K562 (cell line): ENCODE results near the gene MACF1. TPM values are rescaled to one million over a fixed set of nuclear protein-coding genes. Genes with fewer than 3 reads are reported as not detected.
"Not testable (repeated sequence)": the region's sequence is repeated elsewhere in the genome, so short reads cannot be mapped to it uniquely, and the experiment has no call there.

Experiments used
- ATAC-seq: fragments of 200-7000 bp; cut with Tn5 transposase; 3 replicates; pipeline ENCODE4 v1.9.1; 2020; ENCODE audit warnings: moderate library complexity
- BruUV-seq: library from RNA; stranded (reverse); fragments of 400-500 nt; replicated peaks from 2 replicates; lab custom pipeline; 2021; lab: Mats Ljungman, UMichigan
- CTCF ChIA-PET: fragments of 300-600 bp; formaldehyde crosslinking; extraction: SDS; loops from one replicate; lab custom pipeline; 2021; ENCODE audit warnings: low intra/inter-chr PET ratio; lab: Yijun Ruan, JAX
- POLR2A ChIA-PET: fragments of 300-600, 350-650 bp; sonication (Branson Sonifier 250); formaldehyde crosslinking; extraction: SDS; loops from one replicate; lab custom pipeline; 2021; ENCODE audit warnings: antibody characterized with exemption, inconsistent platforms; lab: Yijun Ruan, JAX
- DNase-seq, 4 experiments: peaks; one replicate each; pipeline versions ENCODE4 v3.0.0 to v3.0.0-alpha.2; 2011 to 2018; ENCODE audit warnings: low spot score in 3 of 4, mixed read lengths in 3 of 4; ENCODE audit errors: extremely low read depth in 1 of 4
- FAIRE-seq: peaks from 2 replicates; lab custom pipeline; 2011; peaks lifted over from hg19 to GRCh38; lab: Jason Lieb, UNC
- H2AFZ ChIP-seq: 2 replicates; pipeline ENCODE4 v1.6.0; 2011; ENCODE audit warnings: low read depth, low read length, control low read depth, inconsistent platforms
- H3K27ac ChIP-seq: fragments of 200-600 bp; 3 replicates; pipeline ENCODE4 v1.8.0; 2011; ENCODE audit warnings: low read depth, mild to moderate bottlenecking, control low read depth, inconsistent platforms, low read length, moderate library complexity, mixed read lengths; ENCODE audit errors: extremely low read depth
- H3K27me3 ChIP-seq, 2 experiments: fragments of 300-600 bp in 1 of 2; 2 replicates in 1 of 2; 3 replicates in 1 of 2; pipeline versions ENCODE4 v1.6.0 to v1.8.0; 2011; ENCODE audit warnings: inconsistent platforms in 2 of 2, low read length in 2 of 2, mild to moderate bottlenecking in 1 of 2, mixed read lengths in 1 of 2, moderate library complexity in 1 of 2; ENCODE audit not compliant: control insufficient read depth in 2 of 2, insufficient read depth in 2 of 2
- H3K36me3 ChIP-seq: fragments of 300-600 bp; 3 replicates; pipeline ENCODE4 v1.8.0; 2011; ENCODE audit warnings: mild to moderate bottlenecking, low read length, inconsistent platforms; ENCODE audit not compliant: control insufficient read depth, insufficient read depth
- H3K4me1 ChIP-seq, 2 experiments: fragments of 200-600 bp in 1 of 2; replicated peaks in 1 of 2; 2 replicates in 1 of 2; 3 replicates in 1 of 2; pipeline versions ENCODE4 v1.5.1 to v1.8.0; 2011; ENCODE audit warnings: inconsistent platforms in 2 of 2, low read length in 2 of 2, mild to moderate bottlenecking in 1 of 2, mixed read lengths in 1 of 2, moderate library complexity in 1 of 2; ENCODE audit not compliant: control insufficient read depth in 2 of 2, insufficient read depth in 2 of 2
- H3K4me2 ChIP-seq: 2 replicates; pipeline ENCODE4 v1.6.1; 2011; ENCODE audit warnings: low read length, control low read depth, inconsistent platforms, mixed read lengths; ENCODE audit not compliant: insufficient read depth
- H3K4me3 ChIP-seq: fragments of 200-600 bp; sonication (generic), shearing (Covaris generic); 2 replicates; pipeline ENCODE4 v1.5.1; 2016; ENCODE audit warnings: control low read depth, inconsistent platforms
- H3K79me2 ChIP-seq: fragments of 200-600 bp; 3 replicates; pipeline ENCODE4 v1.8.0; 2011; ENCODE audit warnings: low read length, inconsistent platforms; ENCODE audit not compliant: control insufficient read depth, insufficient read depth
- H3K9ac ChIP-seq, 2 experiments: 2 replicates each; pipeline versions ENCODE4 v1.6.0 to v1.6.1; 2011; ENCODE audit warnings: low read depth in 2 of 2, low read length in 2 of 2, control low read depth in 1 of 2, inconsistent platforms in 1 of 2, mild to moderate bottlenecking in 1 of 2, mixed read lengths in 1 of 2; ENCODE audit not compliant: insufficient read depth in 1 of 2
- H3K9me1 ChIP-seq: one replicate; pipeline ENCODE4 v1.6.0; 2011; ENCODE audit warnings: inconsistent platforms, mild to moderate bottlenecking, low read length, moderate library complexity; ENCODE audit not compliant: control insufficient read depth, insufficient read depth
- H3K9me3 ChIP-seq: replicated peaks from 2 replicates; pipeline ENCODE4 v1.5.1; 2011; ENCODE audit warnings: low read depth, low read length, inconsistent platforms; ENCODE audit not compliant: control insufficient read depth, insufficient read depth
- H4K20me1 ChIP-seq: replicated peaks from 2 replicates; pipeline ENCODE4 v1.6.1; 2011; ENCODE audit warnings: low read length, inconsistent platforms, mixed read lengths; ENCODE audit not compliant: control insufficient read depth, insufficient read depth
- WGBS: fragments of 100-300 bp; shearing (Covaris generic); methylation state at CpG from one replicate; pipeline ENCODE4 v1.1.6; 2016; ENCODE audit warnings: low coverage, mixed read lengths; ENCODE audit not compliant: insufficient coverage; ENCODE audit errors: missing lambda C conversion rate; 5-methylcytosine and 5-hydroxymethylcytosine counted together
- in situ Hi-C: fragments of 300-500 bp; cut with MboI; formaldehyde crosslinking; loops from 4 replicates; pipeline ENCODE4 v1.15.0; 2018; ENCODE audit warnings: inconsistent platforms, mixed read lengths
- intact Hi-C: fragments of 100-400 bp; cut with micrococcal nuclease; formaldehyde crosslinking; loops from 2 replicates; pipeline ENCODE4 v1.14.2; 2022
- polyA plus RNA-seq, 8 experiments: library from polyadenylated mRNA; depleted of rRNA in 4 of 8; stranded (reverse) in 5 of 8; unstranded in 3 of 8; fragments of >200 nt; fragmentation: Nextera tagmentation in 2 of 8; fragmentation: Illumina TruSeq in 1 of 8; extraction: Ambion mirVana in 2 of 8; extraction: Trizol in 1 of 8; gene quantifications; 2 replicates each; pipeline versions ENCODE4 v1.2.1 to v1.2.3, GENCODE V29; 2011 to 2014; ENCODE audit warnings: inconsistent platforms in 1 of 8, missing spikeins in 1 of 8
- total RNA-seq, 7 experiments: library from RNA; depleted of rRNA in 6 of 7; stranded (reverse); fragments of >200 nt in 6 of 7; fragmentation: Illumina TruSeq in 2 of 7; extraction: Trizol in 2 of 7; gene quantifications; 2 replicates each; pipeline versions ENCODE4 v1.2.1 to v1.2.3, GENCODE V29; 2011 to 2021; ENCODE audit warnings: low replicate concordance in 1 of 7
- TF ChIP-seq, protein P1 (sequence below): fragments of 450-650 bp; IDR thresholded peaks from 2 replicates; pipeline ENCODE4 v1.6.1; 2016

MACF1 gene
- total and polyA plus RNA-seq, 9 of the 15 experiments (the other 6 are each of a cell fraction or from before 2014, with no cell fraction given) = 13.2 to 232 (median 112) TPM

DNA sequence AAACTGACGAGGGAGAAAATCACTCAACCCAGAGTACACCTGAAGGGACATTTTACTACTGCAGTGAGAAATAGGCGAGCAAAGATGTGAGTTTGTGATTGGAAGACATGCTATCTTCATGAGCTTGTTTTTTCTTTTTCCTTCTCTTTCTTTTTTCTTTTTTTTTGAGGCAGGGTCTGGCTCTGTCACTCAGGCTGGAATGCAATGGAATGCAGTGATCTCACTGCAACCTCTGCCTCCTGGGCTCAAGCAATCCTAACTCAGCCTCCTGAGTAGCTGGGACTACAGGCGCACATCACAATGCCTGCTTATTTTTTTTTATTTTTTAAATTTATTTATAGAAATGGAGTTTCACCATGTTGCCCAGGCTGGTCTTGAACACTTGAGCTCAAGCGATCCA, 312.3 kb downstream of the MACF1 start:
- intact Hi-C loops, H3K9ac ChIP-seq, H3K36me3 ChIP-seq: not testable (repeated sequence)
- TF ChIP-seq, protein P1, sequence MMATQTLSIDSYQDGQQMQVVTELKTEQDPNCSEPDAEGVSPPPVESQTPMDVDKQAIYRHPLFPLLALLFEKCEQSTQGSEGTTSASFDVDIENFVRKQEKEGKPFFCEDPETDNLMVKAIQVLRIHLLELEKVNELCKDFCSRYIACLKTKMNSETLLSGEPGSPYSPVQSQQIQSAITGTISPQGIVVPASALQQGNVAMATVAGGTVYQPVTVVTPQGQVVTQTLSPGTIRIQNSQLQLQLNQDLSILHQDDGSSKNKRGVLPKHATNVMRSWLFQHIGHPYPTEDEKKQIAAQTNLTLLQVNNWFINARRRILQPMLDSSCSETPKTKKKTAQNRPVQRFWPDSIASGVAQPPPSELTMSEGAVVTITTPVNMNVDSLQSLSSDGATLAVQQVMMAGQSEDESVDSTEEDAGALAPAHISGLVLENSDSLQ = 0 out of 2 replicates have a peak, but pooled peaks have one; percentile 16
- TF ChIP-seq, all 486 proteins: peak for 1; not testable (repeated sequence) for 485
- H3K4me1 ChIP-seq, H3K9me3 ChIP-seq, H3K79me2 ChIP-seq, H3K4me3 ChIP-seq, BruUV-seq, H3K27me3 ChIP-seq, ATAC-seq, CTCF ChIA-PET, H2AFZ ChIP-seq, FAIRE-seq, H3K9me1 ChIP-seq, H3K27ac ChIP-seq, H3K4me2 ChIP-seq, in situ Hi-C loops, H4K20me1 ChIP-seq, DNase-seq: not testable (repeated sequence)
- WGBS = 0% methylated on average over 1 of the region's 4 CpGs
- POLR2A ChIA-PET = interaction anchor here (0.6 kb wide), 1 partner anchor 22 kb away, joined by 3 read pairs; no protein-coding TSS in a partner anchor

DNA sequence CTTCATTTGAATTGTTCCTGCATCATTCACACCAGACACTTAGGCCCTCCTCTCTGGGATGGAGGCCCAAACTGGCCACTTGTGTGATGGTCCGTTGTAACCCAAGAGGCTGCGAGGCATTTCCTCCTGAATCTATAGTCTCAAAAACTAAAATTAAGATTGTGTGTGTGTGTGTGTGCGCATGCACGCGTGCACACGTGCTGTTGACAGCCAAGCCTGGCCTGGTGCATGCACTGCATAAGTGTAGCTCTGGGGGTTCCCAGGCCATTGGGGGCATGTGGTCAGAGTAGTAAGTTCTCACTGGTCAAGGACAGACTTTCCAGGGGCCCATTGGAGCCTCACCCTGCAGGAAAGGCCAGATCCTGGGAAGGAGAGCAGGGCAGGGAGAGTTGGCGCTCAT, 313.4 kb downstream of the MACF1 start:
- POLR2A ChIA-PET, CTCF ChIA-PET, BruUV-seq, H3K9ac ChIP-seq, DNase-seq, ATAC-seq, H4K20me1 ChIP-seq, H3K9me1 ChIP-seq, H3K9me3 ChIP-seq, H3K4me3 ChIP-seq, H3K27ac ChIP-seq, H3K79me2 ChIP-seq, FAIRE-seq, intact Hi-C loops, in situ Hi-C loops, H3K4me1 ChIP-seq, H3K36me3 ChIP-seq, H2AFZ ChIP-seq, H3K27me3 ChIP-seq, H3K4me2 ChIP-seq: not testable (repeated sequence)
- 55% methylated on average over 6 of the region's 7 CpGs for WGBS

DNA sequence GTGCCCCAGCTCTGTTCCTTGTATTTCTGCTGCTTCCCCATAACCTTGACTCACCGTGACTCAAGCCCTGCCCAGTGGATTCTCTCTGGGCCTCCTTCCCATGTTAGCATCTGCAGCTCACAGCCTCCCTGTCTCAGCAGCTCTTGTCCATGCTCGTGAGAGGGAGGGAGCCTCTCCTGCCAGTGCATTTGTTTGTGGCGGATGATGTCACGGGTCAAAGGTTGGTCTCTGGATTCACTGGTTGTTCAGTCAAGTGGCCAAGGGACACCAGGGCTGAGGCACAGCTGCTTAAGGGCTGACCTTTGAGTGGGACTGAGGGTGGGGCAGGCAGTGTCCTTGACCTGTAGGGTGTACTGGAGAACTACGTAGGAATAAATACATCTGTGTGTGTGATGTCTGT, 314.9 kb downstream of the MACF1 start:
- H3K4me3 ChIP-seq, DNase-seq, H3K9ac ChIP-seq, H3K36me3 ChIP-seq, H3K79me2 ChIP-seq, in situ Hi-C loops, H3K27me3 ChIP-seq, H3K9me1 ChIP-seq, H4K20me1 ChIP-seq, H3K4me2 ChIP-seq, CTCF ChIA-PET, H3K9me3 ChIP-seq, H3K27ac ChIP-seq, H2AFZ ChIP-seq, BruUV-seq, intact Hi-C loops: not testable (repeated sequence)
- peaks cover 0 to 18% of the 10 kb centered on the region in 2 experiments; a peak in 3 of 5 replicates for H3K4me1 ChIP-seq
- peak; percentile 56 for ATAC-seq
- WGBS = 13% methylated on average over 1 of the region's 5 CpGs
- POLR2A ChIA-PET = interaction anchor here (1.1 kb wide), 1 partner anchor 240 kb away, joined by 4 read pairs; no protein-coding TSS in a partner anchor
- peak; percentile 92 for FAIRE-seq
